Skin of body (tissue), 2 donors: ENCODE data around the gene KDM4B. TPM values are rescaled to one million over a fixed set of nuclear protein-coding genes. Genes with fewer than 3 reads are reported as not detected.

Experiments
- DNase-seq: peaks from one replicate; lab custom pipeline; 2025; lab: John Stamatoyannopoulos, UW
- total RNA-seq: library from RNA; depleted of rRNA; stranded (reverse); fragments of >200 nt; gene quantifications from one replicate; pipeline ENCODE4 v1.2.3, GENCODE V29; 2014

Gene KDM4B
- total RNA-seq, 1 donor from 2014 or later = 23.4 TPM

DNA sequence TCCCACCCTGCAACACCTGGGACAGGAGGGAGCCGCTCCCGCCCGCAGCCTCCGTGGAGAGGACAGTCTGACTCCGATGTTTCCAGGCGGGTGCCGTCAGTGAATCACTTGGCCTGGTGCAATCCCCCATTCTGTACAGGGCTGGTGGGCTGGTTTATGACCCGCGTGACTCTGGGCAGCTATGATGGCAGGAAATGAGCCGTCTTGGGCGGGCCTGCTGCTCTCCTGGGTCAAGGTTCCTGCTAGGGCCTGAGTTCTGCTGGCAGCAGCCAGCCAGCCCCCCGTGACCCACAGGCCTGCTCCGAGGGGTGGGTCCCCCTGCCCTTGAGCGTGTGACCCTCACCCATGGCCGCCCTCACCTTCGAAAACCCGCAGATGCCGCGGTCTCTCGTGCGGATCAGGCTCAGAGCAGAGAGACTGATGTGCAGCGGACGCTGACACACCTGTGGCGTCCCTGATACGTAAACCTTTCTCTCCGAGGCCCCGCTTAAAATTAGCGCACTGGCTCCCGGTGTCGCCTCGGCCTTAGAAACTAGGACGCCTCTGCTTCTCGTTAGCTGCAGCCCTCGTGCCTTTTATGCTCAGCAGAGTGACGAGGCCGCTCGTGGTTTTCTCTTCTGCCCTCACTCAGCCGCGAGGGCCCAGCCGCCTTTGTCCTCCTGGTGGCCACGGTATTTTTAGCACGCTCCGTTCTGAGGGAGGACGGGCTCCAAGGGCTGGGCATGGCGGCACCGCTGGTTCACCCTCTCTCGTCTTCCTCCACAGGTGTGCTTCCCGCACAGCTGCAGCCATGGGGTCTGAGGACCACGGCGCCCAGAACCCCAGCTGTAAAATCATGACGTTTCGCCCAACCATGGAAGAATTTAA, 63.4 kb downstream of the KDM4B start:
- DNase-seq = no peak

DNA sequence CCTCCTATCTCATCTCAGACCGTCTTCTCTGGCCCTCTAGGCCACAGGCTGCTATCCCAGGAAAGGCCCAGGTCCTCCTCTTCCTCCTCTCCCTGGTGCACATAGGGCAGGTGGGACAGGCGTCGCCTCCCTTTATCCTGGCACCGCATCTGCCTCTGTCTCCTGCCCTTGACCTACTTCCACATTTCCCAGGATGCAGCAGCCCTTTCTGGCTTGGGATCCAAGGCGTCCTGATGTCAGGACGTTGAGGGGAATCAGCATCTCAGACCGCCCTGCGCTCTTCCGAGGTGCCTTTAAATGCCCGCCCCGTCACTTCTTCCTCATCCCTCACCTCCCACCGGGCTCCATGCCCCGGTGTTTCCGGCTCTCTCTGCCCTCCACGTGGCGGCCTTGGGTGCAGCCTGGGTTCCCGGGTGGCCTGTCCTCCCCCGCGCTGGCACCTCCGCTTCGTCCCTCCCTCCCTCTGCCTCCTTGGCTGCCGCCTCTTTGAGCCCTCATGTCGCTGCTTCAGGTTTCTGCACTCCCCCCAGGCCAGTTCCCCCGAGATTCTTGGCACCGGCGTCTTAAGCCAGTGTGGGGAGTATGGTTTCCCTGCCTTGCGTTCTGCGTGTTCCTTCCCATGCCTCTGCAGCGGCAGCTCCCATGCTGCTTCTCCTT, 66.3 kb downstream of the KDM4B start:
- no peak for DNase-seq

DNA sequence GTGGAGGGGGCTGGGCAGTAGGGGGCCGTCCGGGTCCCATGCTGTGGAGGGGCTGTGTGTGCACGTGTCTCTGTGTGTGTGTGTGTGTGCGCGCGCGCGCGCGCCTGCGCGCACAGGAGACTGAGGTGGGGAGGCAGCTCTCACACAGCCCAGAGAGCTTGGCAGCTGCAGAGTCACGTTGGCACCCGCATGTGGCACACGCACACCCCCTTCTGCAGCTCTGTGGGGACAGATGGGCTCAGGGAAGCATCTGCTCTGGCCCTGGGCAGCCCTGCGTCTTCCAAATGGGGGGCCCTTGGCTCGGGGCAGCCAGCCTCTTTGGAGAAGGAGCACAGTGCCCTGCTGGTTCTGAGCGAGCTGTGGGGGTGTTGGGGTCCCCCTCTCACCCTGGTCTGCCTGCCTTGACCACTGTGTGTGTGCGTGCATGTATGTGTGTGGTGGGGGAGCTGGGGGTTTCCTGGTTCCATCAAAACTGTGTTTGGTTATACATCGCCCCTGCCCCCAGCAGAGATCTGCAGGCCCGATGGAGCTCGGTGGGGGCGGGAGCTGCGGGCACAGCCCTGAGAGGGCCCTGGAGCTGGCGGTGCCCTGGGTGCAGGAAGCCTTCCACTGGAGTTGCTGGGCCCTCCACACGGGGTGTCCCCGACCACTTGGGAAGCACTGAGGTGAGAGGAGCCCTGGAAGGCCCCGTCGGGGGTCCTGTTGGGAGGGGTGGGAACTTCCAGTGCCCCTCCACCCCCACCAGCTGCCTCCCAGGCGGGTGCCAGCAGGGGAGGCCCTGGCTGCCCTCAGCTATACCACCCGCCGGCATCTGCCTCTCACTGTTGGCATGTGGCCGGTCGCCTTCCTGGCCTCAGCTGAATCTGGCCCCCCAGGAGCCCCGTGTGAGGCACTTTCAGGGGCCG, 67.1 kb downstream of the KDM4B start:
- no peak for DNase-seq

DNA sequence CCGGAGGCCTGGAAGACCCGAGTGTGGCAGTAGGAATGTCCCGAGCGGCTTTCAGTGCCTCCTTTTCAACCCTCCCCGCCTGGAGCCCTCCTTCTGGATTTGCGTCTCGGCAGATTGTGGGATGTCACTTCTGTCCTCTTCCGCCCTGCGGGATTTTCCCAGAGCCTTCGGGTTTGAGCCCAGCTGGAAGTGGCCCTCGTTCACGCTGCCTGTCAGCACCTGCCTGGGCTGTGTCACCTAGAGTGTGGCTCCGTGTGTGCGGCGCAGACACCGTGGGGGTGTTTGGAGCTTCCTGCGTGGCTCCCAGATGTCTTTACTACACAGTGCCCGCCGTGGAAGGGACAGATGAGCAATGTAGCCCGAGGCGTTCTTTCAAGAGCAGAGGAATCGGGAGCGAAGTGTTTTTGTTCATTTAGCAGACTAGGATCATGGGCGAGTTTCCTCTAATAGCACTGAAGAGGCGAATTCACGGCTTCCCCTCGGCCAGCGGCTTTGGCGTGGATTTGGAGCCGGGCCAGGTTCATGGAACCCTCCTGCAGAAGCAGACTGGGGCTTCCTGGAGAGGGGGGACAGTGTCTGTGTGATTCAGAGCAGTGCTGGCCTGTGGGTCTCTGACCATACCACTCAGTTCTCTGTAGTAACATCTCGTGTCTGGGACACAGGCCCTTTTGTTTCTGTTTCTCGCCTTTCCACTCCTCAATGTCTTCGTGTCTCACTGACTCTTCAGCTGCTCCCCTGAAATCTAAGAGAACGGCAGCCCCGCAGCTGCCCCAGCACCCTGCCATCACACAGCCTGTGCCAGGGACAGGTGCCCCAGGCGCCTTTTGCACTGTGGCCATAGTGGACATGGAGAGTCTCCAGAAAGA, 68.0 kb downstream of the KDM4B start:
- DNase-seq = peak; percentile 45

DNA sequence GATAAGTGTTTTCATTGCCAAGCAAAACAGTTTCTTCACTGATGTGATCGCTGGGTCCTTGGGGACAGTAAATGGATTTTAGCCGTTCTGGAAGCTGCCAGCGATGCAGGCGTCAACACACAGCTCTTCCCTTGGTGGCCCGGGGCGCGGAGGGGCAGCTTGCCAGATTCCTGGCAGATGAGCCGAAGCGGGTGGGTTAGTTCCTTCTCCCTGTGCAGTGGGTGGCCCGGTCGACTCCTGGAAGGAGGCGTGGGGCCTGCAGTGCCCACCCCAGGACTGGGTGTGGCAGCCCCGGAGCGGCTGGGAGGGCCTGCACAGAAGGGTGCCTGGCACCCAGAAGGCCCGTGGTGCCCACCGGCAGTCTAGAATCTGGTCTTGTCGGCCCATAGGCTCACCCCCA, 69.0 kb downstream of the KDM4B start:
- DNase-seq = no peak

DNA sequence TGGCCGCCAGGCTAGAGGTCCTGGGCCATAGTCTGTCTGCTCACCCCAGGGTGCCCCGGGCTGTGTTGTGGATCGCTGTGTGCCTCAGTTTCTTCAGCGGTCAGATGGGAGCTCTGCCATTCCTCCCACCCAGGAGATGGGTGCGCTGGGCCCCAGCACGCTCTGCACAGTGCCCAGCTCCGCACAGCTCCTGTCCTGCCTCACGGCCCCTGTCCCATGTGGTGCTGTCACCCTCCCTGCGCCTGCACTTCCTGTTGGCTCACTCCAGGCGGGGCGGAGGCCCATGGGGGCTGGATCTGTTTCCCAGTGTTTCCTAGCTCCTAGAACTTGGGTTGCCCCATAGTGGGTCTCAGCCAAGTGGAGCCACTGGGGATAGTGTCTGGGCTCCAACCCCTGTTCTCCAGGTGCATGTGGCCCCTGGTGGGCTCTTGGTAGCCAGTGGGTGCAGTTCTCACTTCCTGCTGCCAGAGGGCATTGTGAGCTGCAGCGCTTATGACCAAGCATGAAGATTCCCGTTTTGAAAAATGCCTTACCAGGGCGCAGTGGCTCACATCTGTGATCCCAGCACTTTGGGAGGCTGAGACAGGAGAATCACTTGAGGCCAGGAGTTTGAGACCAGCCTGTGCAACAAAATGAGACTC, 69.8 kb downstream of the KDM4B start:
- DNase-seq = no peak

DNA sequence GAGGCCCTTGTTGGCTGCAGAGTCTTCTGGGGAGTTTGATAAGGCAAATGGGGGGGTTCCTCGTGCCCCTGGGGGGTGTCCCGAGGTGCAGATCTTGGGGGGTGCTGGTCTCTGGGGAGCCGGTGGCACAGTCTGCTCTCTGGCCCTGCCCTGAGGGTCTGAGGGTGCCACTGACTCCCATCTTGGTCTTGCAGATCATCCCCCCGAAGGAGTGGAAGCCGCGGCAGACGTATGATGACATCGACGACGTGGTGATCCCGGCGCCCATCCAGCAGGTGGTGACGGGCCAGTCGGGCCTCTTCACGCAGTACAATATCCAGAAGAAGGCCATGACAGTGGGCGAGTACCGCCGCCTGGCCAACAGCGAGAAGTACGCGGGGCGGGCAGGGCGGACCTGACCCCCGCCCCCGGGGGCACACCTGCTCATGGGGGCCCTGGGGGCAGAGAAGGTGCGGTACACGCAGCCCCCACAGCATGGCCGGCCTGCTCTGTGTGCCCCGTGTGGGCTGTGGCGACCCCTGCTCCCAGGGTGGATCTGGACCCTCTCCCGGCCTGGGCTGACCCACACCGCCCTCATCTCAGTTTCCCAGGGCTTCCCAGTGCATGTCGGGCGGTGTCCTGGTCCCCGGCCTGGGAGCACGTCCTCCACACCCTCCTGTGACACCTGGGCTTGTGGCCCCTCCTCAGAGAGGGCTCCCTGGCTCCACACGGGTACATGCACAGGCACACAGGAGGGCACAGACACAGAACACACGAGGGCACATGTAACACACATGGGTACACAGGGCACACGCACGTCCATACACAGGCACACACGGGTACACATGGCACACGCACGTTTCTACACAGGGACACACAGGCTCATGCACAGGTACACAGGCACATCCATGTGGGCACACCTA, 71.0 kb downstream of the KDM4B start:
- no peak for DNase-seq

DNA sequence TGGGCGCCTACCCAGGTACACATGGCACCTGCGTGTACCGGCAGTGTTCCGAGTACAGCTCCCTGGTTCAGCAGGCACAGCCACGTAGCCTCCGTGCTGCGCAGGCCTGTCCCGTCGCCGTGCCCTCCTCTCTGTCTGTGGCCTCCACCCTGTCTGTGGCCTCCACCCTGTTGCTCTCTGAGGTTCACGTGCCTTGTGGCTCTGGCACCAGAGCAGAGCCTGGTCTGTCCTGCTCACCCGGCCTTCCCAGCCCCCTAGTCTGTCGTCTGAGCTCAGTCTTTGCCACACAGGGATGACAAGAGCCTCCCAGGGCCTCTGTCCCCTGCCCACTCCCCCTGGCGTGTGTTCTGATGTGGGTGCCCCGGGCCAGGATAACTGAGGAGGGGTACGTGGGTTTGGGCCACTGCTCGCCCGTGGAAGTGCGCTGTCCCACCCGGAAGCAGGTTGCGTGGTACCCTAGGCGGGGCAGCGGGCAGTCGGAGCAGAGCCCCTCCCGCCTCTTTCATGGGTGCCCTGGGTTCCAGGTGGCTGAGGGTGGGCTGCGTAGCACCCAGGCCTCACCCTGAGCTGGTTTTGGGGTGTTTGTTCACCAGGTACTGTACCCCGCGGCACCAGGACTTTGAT, 71.7 kb downstream of the KDM4B start:
- no peak for DNase-seq

DNA sequence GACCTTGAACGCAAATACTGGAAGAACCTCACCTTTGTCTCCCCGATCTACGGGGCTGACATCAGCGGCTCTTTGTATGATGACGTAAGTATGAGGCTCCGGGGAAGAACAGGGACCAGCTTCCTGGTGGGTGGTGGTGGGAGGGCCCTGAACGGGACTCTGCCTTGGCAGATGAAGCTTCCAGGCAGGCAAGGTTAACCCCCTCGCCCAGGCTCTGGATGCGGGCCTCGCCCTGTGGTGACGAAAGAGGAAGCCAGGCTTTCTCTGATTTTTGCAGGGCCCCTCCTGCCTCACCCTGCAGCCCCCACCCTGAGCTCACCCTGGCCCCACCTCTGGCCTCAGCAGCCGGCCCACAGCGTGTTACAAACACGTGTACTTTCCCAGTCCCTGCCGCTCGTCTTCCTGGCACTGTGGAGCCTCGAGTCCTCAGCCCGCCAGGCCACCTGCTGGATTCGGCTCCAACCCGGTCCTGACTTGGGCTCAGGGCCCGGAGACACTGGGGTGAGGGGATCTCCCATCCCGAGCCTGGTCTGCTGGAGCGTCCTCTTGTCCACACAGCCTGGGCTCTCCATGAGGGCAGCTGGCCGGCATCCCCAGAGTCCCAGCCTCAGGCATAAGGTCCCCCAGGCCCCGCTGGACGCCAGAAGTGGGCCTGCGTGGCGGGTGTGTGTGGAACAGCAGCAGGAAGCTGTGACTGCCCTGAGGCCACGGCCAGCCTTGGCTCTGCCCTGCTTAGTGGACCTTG, 72.4 kb downstream of the KDM4B start:
- DNase-seq = no peak

DNA sequence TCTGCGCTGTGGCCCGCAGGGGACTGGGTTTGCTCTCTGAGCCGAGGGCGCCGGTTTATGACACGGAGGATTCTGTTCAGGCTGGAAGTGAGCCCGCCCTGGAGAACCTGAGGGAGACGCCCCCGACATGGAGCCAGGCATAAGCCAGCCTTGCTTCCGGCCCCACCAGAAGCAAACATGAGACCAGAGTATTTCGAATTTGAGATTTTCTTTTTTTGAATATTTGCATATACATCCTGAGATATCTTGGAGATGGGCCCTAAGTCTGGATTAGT, 72.9 kb downstream of the KDM4B start:
- DNase-seq = no peak

DNA sequence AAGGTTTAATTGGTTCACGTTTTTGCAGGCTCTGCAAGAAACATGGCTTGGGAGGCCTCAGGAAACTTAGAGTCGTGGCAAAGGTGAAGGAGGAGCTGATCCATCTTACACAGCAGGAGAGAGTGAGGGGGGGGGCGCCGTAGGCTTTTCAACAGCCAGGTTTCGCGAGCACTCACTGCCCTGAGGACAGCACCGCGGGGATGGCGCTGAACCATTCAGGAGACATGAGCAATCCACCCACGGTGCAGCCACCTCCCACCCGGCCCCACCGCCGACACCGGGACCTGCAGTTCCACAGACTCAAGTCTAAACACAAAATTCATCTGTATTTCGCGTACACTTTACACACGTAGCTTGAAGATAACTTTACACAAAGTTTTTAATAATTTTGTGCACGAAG, 73.6 kb downstream of the KDM4B start:
- DNase-seq = no peak

DNA sequence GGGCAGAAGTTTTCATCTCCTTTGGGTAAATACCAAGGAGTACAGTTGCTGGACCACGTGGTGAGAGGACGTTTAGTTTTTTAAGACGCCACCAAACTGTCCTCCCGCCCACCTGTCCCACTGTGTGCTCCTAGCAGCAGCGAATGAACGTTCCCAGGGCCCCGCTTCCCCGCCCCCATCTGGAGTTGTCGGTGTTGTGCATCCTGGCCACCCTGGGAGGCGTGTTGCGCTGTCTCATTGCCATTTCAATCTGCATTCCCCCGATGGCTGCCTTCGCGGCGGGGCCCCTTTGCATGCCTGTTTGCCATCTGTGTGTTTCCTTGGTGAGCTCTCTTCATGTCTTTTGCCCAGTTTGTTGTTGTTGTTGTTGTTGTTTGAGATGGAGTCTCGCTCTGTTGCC, 76.1 kb downstream of the KDM4B start:
- no peak for DNase-seq

DNA sequence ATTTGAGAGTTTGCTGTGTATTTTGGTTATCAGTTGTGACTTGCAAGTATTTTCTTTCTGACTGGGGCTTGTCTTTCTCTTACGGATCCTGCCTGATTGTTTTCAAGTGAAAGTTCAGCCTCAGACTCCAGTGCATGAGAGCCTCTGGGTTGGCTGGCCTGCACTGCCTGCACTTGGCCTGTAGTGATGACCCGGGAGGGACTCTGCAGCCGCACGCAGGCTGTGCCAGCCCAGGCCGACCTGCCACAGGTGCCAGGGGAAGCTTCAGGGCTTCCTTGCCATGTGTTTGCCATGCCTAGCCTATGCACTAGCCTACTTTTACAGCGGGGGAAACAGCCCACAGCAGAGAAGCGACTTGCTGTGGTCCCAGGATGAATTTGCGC, 77.0 kb downstream of the KDM4B start:
- DNase-seq = no peak

DNA sequence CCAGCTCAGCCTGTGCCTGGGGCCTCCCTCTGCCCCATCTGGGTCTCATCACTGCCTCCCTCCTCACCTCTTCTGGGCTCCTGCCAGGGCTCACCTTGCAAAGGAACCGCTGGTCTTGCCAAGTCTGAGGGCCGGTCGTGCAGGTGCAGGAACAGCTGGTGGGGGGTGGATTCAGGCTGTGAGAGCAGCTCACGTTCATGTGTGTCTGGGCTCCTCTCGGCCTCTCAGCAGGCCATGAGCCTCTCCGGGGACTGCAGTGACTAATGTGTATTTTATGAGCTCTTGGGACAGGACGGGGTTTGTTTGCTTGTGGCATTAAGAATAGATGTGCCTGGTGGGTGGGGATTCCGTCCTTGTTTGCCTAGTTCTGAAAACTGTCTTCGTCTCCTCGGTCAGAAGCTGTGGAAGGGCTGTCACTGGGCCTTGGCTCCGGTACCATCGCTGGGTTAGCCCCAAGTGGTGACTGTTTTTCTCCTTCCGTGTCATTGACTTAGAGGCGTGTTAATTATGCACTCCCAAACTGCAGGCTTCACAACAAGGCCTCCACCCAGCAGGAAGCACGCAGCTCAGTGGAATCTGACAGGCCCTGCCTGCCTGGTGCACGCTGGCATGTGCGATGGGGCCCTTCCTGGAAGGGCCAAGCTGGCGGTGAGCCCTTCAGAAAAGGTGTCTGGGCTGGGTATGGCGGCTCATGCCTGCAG, 77.6 kb downstream of the KDM4B start:
- no peak for DNase-seq

DNA sequence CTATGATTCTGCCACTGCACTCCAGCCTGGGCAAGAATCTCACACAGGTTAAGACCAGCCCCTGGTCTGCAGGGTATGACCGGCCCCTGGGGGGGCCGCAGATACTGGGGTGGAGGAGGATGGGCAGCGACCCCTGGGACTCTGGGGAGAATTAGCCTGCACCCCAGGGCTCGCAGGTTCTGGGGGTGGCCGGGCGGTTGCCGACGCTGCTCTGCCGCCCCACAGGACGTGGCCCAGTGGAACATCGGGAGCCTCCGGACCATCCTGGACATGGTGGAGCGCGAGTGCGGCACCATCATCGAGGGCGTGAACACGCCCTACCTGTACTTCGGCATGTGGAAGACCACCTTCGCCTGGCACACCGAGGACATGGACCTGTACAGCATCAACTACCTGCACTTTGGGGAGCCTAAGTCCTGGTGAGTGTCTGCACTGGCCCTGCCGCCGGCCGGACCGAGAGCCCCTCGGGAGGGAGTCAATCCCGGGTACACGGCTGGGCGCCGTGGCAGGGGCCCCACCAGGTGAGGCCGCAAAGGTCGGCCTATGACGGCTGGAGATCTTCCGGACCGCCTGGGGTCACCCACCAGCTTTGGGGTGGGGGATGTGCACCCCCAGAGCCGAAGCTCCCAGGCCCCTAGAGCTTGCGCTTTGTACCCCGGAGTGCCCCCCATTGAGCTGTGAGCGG, 78.5 kb downstream of the KDM4B start:
- DNase-seq = no peak

DNA sequence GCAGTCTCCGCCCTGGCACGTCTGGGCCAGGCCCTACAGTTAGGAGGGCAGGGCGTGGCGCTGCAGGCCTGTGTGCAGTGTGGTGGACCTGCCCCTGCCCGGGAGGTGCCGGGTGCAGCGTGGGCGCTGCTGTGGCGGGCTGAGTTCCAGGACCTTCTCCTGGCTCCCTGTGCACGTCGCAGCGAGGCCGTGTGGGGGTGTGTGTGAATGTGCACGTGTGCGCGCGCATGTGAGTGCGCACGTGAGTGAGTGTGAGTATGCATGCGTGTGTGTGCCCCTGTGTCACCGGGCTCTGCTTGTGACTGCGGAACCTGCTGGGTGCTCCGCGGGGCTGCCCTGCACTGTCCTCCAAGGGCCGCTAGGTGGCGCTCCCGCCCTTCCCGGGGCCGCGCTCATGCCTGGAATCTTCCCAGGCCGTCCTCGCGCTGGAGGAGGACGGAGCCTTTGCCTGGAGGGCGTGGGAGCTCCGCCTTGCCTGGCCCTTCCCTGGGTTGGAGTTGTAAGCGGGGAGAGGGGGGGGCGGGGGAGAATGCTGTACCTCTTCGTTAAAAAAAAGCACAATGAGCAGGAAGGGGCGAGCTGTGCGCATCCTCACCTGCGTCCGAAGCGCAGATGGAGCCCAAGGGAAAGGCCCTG, 79.3 kb downstream of the KDM4B start:
- peak; percentile 58 for DNase-seq
